ENCODE data around the gene SP4. TPM values are rescaled to one million over a fixed set of nuclear protein-coding genes. Genes with fewer than 3 reads are reported as not detected.

SP4 gene
- total and polyA plus RNA-seq, 5 donors from 2014 or later, result 14.9 to 43.5 (median 16.6) TPM

- H3K27me3 ChIP-seq (ENCODE audit: control insufficient read depth, insufficient read depth, low read length), result no peaks in the 10 kb centered on the region
- no peaks in the 10 kb centered on the region for H3K36me3 ChIP-seq (ENCODE audit: control insufficient read depth, insufficient read depth, low read length)
- peaks cover 4% of the 10 kb centered on the region for H3K27me3 Mint-ChIP-seq
- H3K9me3 ChIP-seq (ENCODE audit: control insufficient read depth in 2 of 2, low read length in 2 of 2), result no peaks in the 10 kb centered on the region
- ATAC-seq (ENCODE audit: low read depth in 2 of 2) (peak; percentile 76 to 80), DNase-seq (peak; percentile 99 to 100 (median 99))
- H3K27ac Mint-ChIP-seq, result peak overlapping the region; percentile 97 to 99 (median 98)
- H3K9me3 Mint-ChIP-seq, result no peaks in the 10 kb centered on the region
- peaks cover 45% of the 10 kb centered on the region for H3K4me1 ChIP-seq (ENCODE audit: control insufficient read depth, insufficient read depth, low read length, poor library complexity, severe bottlenecking)
- H3K4me3 Mint-ChIP-seq, result peak overlapping the region; percentile 98 to 100 (median 100)
- H3K36me3 Mint-ChIP-seq, result peaks cover 18% of the 10 kb centered on the region
- H3K4me1 Mint-ChIP-seq, result peaks cover 27 to 54% (median 40%) of the 10 kb centered on the region in 4 donors
- peak overlapping the region; percentile 74 for H3K4me3 ChIP-seq (ENCODE audit: low read depth, low read length)
- H3K27ac ChIP-seq (ENCODE audit: insufficient read depth, low read length, poor library complexity, severe bottlenecking), result peak overlapping the region; percentile 99
Observed at GRCh38 chr7:21427182-21427870, 557 bp upstream of the SP4 start.

- Histone ChIP-seq H3K27me3 (ENCODE audit: control insufficient read depth, insufficient read depth, low read length) (no peaks in the 10 kb centered on the region), H3K4me3 (ENCODE audit: low read depth, low read length) (peak overlapping the region; percentile 80), H3K4me1 (ENCODE audit: control insufficient read depth, insufficient read depth, low read length, poor library complexity, severe bottlenecking) (peaks cover 57% of the 10 kb centered on the region), H3K27ac (ENCODE audit: insufficient read depth, low read length, poor library complexity, severe bottlenecking) (peak overlapping the region; percentile 99), H3K9me3 (ENCODE audit: control insufficient read depth in 2 of 2, low read length in 2 of 2) (no peaks in the 10 kb centered on the region), H3K36me3 (ENCODE audit: control insufficient read depth, insufficient read depth, low read length) (no peaks in the 10 kb centered on the region)
- peak overlapping the region; percentile 98 to 100 (median 99) for H3K4me3 Mint-ChIP-seq
- peaks cover 28% of the 10 kb centered on the region for H3K36me3 Mint-ChIP-seq
- peak overlapping the region; percentile 97 to 99 (median 98) for H3K27ac Mint-ChIP-seq
- ATAC-seq (ENCODE audit: low read depth in 2 of 2) (no peak), DNase-seq (no peak)
- H3K9me3 Mint-ChIP-seq, result no peaks in the 10 kb centered on the region
- H3K4me1 Mint-ChIP-seq, result peaks cover 36 to 60% (median 50%) of the 10 kb centered on the region in 4 donors
- H3K27me3 Mint-ChIP-seq, result peaks cover 4% of the 10 kb centered on the region
Observed at GRCh38 chr7:21428659-21428941, 717 bp downstream of the SP4 start.

GRCh38 chr7:21429021-21429420 is 1.1 kb downstream of the SP4 start:
- Histone ChIP-seq H3K36me3 (ENCODE audit: control insufficient read depth, insufficient read depth, low read length) (peaks cover 1% of the 10 kb centered on the region), H3K9me3 (ENCODE audit: control insufficient read depth in 2 of 2, low read length in 2 of 2) (no peaks in the 10 kb centered on the region), H3K4me3 (ENCODE audit: low read depth, low read length) (peak overlapping the region; percentile 80), H3K27me3 (ENCODE audit: control insufficient read depth, insufficient read depth, low read length) (no peaks in the 10 kb centered on the region), H3K4me1 (ENCODE audit: control insufficient read depth, insufficient read depth, low read length, poor library complexity, severe bottlenecking) (peaks cover 61% of the 10 kb centered on the region), H3K27ac (ENCODE audit: insufficient read depth, low read length, poor library complexity, severe bottlenecking) (no peak overlapping the region)
- Mint-ChIP-seq H3K9me3 (no peaks in the 10 kb centered on the region), H3K4me1 (peaks cover 37 to 64% (median 53%) of the 10 kb centered on the region in 4 donors), H3K27ac (peak overlapping the region; percentile 88 to 99 (median 97)), H3K36me3 (peaks cover 30% of the 10 kb centered on the region), H3K27me3 (peaks cover 4% of the 10 kb centered on the region), H3K4me3 (peak overlapping the region; percentile 98 to 100 (median 99))
- no peak for ATAC-seq (ENCODE audit: low read depth in 2 of 2)
- DNase-seq, result no peak

GRCh38 chr7:21429786-21430574 is 2.1 kb downstream of the SP4 start:
- Mint-ChIP-seq H3K27ac (peak overlapping the region; percentile 88 to 99 (median 97)), H3K4me3 (peak overlapping the region; percentile 98 to 100 (median 99)), H3K4me1 (peaks cover 44 to 73% (median 62%) of the 10 kb centered on the region in 4 donors), H3K36me3 (peaks cover 37% of the 10 kb centered on the region), H3K27me3 (peaks cover 4% of the 10 kb centered on the region), H3K9me3 (no peaks in the 10 kb centered on the region)
- peak overlapping the region; percentile 23 for H3K27ac ChIP-seq (ENCODE audit: insufficient read depth, low read length, poor library complexity, severe bottlenecking)
- peak overlapping the region; percentile 80 for H3K4me3 ChIP-seq (ENCODE audit: low read depth, low read length)
- H3K4me1 ChIP-seq (ENCODE audit: control insufficient read depth, insufficient read depth, low read length, poor library complexity, severe bottlenecking), result peaks cover 70% of the 10 kb centered on the region
- peaks cover 3% of the 10 kb centered on the region for H3K36me3 ChIP-seq (ENCODE audit: control insufficient read depth, insufficient read depth, low read length)
- no peaks in the 10 kb centered on the region for H3K27me3 ChIP-seq (ENCODE audit: control insufficient read depth, insufficient read depth, low read length)
- no peaks in the 10 kb centered on the region for H3K9me3 ChIP-seq (ENCODE audit: control insufficient read depth in 2 of 2, low read length in 2 of 2)
- no peak for ATAC-seq (ENCODE audit: low read depth in 2 of 2)
- DNase-seq, result no peak

- DNase-seq, result peak in 1 of 3 donors; percentile 40
- peak overlapping the region; percentile 80 for H3K4me3 ChIP-seq (ENCODE audit: low read depth, low read length)
Observed at GRCh38 chr7:21430575-21430954, 2.7 kb downstream of the SP4 start.

GRCh38 chr7:21443149-21443841 is 15.4 kb downstream of the SP4 start:
- no peak overlapping the region for H3K27ac Mint-ChIP-seq
- ATAC-seq (ENCODE audit: low read depth in 2 of 2), result no peak

More at GRCh38 chr7:21430575-21430954, 2.7 kb downstream of the SP4 start:
- no peak overlapping the region for H3K27ac ChIP-seq (ENCODE audit: insufficient read depth, low read length, poor library complexity, severe bottlenecking)
- no peak for ATAC-seq (ENCODE audit: low read depth in 2 of 2)
- H3K27me3 ChIP-seq (ENCODE audit: control insufficient read depth, insufficient read depth, low read length), result no peaks in the 10 kb centered on the region
- peaks cover 4% of the 10 kb centered on the region for H3K27me3 Mint-ChIP-seq
- H3K36me3 Mint-ChIP-seq, result peaks cover 37% of the 10 kb centered on the region
- peaks cover 4% of the 10 kb centered on the region for H3K36me3 ChIP-seq (ENCODE audit: control insufficient read depth, insufficient read depth, low read length)
- H3K9me3 Mint-ChIP-seq, result no peaks in the 10 kb centered on the region
- H3K9me3 ChIP-seq (ENCODE audit: control insufficient read depth in 2 of 2, low read length in 2 of 2), result no peaks in the 10 kb centered on the region
- H3K27ac Mint-ChIP-seq, result peak overlapping the region in 1 of 3 donors; percentile 1
- H3K4me3 Mint-ChIP-seq, result peak overlapping the region; percentile 98 to 100 (median 99)
- H3K4me1 ChIP-seq (ENCODE audit: control insufficient read depth, insufficient read depth, low read length, poor library complexity, severe bottlenecking), result peaks cover 72% of the 10 kb centered on the region
- H3K4me1 Mint-ChIP-seq, result peaks cover 48 to 77% (median 65%) of the 10 kb centered on the region in 4 donors

GRCh38 chr7:21448974-21449373 is 21.1 kb downstream of the SP4 start:
- Histone ChIP-seq H3K4me1 (ENCODE audit: control insufficient read depth, insufficient read depth, low read length, poor library complexity, severe bottlenecking) (peaks cover 20% of the 10 kb centered on the region), H3K9me3 (ENCODE audit: control insufficient read depth in 2 of 2, low read length in 2 of 2) (peaks cover 8 to 9% of the 10 kb centered on the region in 2 experiments), H3K27ac (ENCODE audit: insufficient read depth, low read length, poor library complexity, severe bottlenecking) (no peak overlapping the region), H3K27me3 (ENCODE audit: control insufficient read depth, insufficient read depth, low read length) (no peaks in the 10 kb centered on the region), H3K36me3 (ENCODE audit: control insufficient read depth, insufficient read depth, low read length) (peaks cover 43% of the 10 kb centered on the region), H3K4me3 (ENCODE audit: low read depth, low read length) (no peak overlapping the region)
- no peaks in the 10 kb centered on the region for H3K27me3 Mint-ChIP-seq
- peak overlapping the region in 1 of 3 donors; percentile 23 for H3K27ac Mint-ChIP-seq
- H3K4me1 Mint-ChIP-seq, result peaks cover 47 to 76% (median 60%) of the 10 kb centered on the region in 4 donors
- peak overlapping the region in 1 of 4 donors; percentile 9 for H3K4me3 Mint-ChIP-seq
- ATAC-seq (ENCODE audit: low read depth in 2 of 2) (no peak), DNase-seq (no peak)
- peaks cover 43% of the 10 kb centered on the region for H3K36me3 Mint-ChIP-seq
- H3K9me3 Mint-ChIP-seq, result peaks cover 0 to 14% (median 3%) of the 10 kb centered on the region in 7 donors

More at GRCh38 chr7:21443149-21443841, 15.4 kb downstream of the SP4 start:
- Mint-ChIP-seq H3K9me3 (no peaks in the 10 kb centered on the region), H3K4me1 (peaks cover 61 to 89% (median 75%) of the 10 kb centered on the region in 4 donors), H3K4me3 (peak overlapping the region in 3 of 4 donors; percentile 24 to 46 (median 33)), H3K27me3 (no peaks in the 10 kb centered on the region), H3K36me3 (peaks cover 48% of the 10 kb centered on the region)
- no peaks in the 10 kb centered on the region for H3K9me3 ChIP-seq (ENCODE audit: control insufficient read depth in 2 of 2, low read length in 2 of 2)
- no peaks in the 10 kb centered on the region for H3K27me3 ChIP-seq (ENCODE audit: control insufficient read depth, insufficient read depth, low read length)
- no peak for DNase-seq
- H3K4me3 ChIP-seq (ENCODE audit: low read depth, low read length), result no peak overlapping the region
- H3K27ac ChIP-seq (ENCODE audit: insufficient read depth, low read length, poor library complexity, severe bottlenecking), result no peak overlapping the region
- H3K4me1 ChIP-seq (ENCODE audit: control insufficient read depth, insufficient read depth, low read length, poor library complexity, severe bottlenecking), result peaks cover 28% of the 10 kb centered on the region
- H3K36me3 ChIP-seq (ENCODE audit: control insufficient read depth, insufficient read depth, low read length), result peaks cover 48% of the 10 kb centered on the region

Data from CD4-positive, CD25-positive, alpha-beta regulatory T cell (primary cell).